Osteocyte (in vitro differentiated cells): ENCODE measurements around the gene DYRK1A. TPM values are rescaled to one million over a fixed set of nuclear protein-coding genes. Genes with fewer than 3 reads are reported as not detected.
A peak's percentile ranks its signal among the peaks of the same experiment; 100 is the strongest.

ENCODE experiments used
- DNase-seq: peaks from one replicate; pipeline ENCODE4 v3.0.0; 2021; ENCODE audit warnings: mixed read lengths; ENCODE audit not compliant: unreplicated experiment; ENCODE audit errors: extremely low spot score
- H3K27ac Mint-ChIP-seq: one replicate; pipeline ENCODE4 v1.8.0; 2021; ENCODE audit warnings: mild to moderate bottlenecking, mixed read lengths; ENCODE audit not compliant: unreplicated experiment
- H3K27me3 Mint-ChIP-seq: one replicate; pipeline ENCODE4 v1.8.0; 2021; ENCODE audit warnings: mixed read lengths; ENCODE audit not compliant: unreplicated experiment
- H3K36me3 Mint-ChIP-seq: one replicate; pipeline ENCODE4 v1.8.0; 2021; ENCODE audit warnings: mixed read lengths; ENCODE audit not compliant: unreplicated experiment
- H3K4me1 Mint-ChIP-seq: one replicate; pipeline ENCODE4 v1.8.0; 2021; ENCODE audit warnings: mixed read lengths; ENCODE audit not compliant: unreplicated experiment
- H3K4me3 Mint-ChIP-seq: one replicate; pipeline ENCODE4 v1.8.0; 2021; ENCODE audit warnings: mild to moderate bottlenecking, moderate library complexity, mixed read lengths; ENCODE audit not compliant: unreplicated experiment
- H3K9me3 Mint-ChIP-seq: one replicate; pipeline ENCODE4 v1.8.0; 2021; ENCODE audit warnings: mixed read lengths; ENCODE audit not compliant: unreplicated experiment
- total RNA-seq: library from RNA; stranded (reverse); gene quantifications from 2 replicates; pipeline ENCODE4 v1.2.1, GENCODE V29; 2021
- TF ChIP-seq, protein P1 (sequence below): fragments of 200-600 bp; sonication (generic); IDR thresholded peaks from 2 replicates; pipeline ENCODE4 v1.5.0; 2021; ENCODE audit warnings: antibody characterized with exemption, mild to moderate bottlenecking, moderate library complexity

The DYRK1A gene
- total RNA-seq, 1 donor from 2014 or later, result 63.2 TPM

DNA sequence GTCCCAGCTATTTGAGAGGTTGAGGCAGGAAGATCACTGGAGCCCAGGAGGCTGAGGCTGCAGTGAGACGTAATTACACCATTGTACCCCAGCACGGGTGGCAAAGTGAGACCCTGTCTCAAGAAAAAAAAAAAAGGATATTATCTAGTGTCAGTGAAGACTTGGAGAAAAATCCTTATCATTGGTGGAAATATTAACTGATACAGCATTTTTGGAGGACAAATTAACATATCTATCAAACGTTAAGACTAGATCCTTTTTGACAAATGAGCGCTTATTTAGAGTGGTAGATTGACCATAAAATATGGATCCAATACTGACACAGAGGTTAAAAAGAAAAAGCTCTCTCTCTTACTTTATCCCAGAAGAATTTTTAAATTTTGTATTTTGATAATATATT, 35.2 kb upstream of the DYRK1A start:
- TF ChIP-seq, protein P1, sequence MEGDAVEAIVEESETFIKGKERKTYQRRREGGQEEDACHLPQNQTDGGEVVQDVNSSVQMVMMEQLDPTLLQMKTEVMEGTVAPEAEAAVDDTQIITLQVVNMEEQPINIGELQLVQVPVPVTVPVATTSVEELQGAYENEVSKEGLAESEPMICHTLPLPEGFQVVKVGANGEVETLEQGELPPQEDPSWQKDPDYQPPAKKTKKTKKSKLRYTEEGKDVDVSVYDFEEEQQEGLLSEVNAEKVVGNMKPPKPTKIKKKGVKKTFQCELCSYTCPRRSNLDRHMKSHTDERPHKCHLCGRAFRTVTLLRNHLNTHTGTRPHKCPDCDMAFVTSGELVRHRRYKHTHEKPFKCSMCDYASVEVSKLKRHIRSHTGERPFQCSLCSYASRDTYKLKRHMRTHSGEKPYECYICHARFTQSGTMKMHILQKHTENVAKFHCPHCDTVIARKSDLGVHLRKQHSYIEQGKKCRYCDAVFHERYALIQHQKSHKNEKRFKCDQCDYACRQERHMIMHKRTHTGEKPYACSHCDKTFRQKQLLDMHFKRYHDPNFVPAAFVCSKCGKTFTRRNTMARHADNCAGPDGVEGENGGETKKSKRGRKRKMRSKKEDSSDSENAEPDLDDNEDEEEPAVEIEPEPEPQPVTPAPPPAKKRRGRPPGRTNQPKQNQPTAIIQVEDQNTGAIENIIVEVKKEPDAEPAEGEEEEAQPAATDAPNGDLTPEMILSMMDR, result no peak

DNA sequence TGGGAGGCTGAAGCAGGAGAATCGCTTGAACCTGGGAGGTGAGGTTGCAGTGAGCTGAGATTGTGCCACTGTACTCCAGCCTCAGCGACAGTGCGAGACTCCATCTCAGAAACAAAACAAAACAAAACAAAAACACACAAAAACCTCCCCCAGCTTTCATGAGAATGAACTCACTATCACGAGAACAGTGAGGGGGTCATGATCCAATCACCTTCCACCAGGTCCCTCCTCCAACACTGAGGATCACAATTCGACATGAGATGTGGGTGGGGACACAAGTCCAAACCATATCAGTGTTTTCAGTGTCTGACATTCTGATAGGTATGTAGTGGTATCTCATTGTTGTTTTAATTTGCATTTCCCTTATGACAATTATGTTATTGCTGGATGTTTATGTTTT, 31.5 kb upstream of the DYRK1A start:
- TF ChIP-seq, protein P1, result no peak
- Mint-ChIP-seq H3K4me1 (peaks cover 22% of the 10 kb centered on the region), H3K9me3 (no peaks in the 10 kb centered on the region)

More for the DNA sequence above, 35.2 kb upstream of the DYRK1A start:
- no peaks in the 10 kb centered on the region for H3K9me3 Mint-ChIP-seq
- no peaks in the 10 kb centered on the region for H3K4me1 Mint-ChIP-seq
- H3K27me3 Mint-ChIP-seq, result no peaks in the 10 kb centered on the region
- H3K27ac Mint-ChIP-seq, result no peak overlapping the region
- no peaks in the 10 kb centered on the region for H3K36me3 Mint-ChIP-seq
- no peak overlapping the region for H3K4me3 Mint-ChIP-seq
- DNase-seq, result no peak

DNA sequence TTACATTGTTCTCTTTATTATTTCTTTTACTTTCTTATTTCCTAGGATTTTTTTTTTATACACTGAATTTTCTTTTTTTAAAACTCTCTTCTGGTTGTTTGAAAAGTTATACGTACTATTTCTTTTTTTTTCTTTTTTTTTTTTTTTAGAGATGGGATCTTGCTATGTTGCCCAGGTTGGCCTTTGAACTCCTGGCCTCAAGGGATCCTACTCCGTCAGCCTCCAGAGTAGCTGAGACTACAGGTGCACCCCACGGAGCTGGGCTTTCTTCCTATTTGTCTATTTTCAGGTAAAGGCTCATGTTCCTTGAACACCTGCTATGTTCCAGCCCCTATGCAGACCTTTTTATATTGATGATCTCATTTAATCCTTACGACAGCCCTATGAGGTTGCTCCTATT, 29.4 kb upstream of the DYRK1A start:
- no peaks in the 10 kb centered on the region for H3K9me3 Mint-ChIP-seq
- TF ChIP-seq, protein P1, result no peak
- H3K4me1 Mint-ChIP-seq, result peaks cover 36% of the 10 kb centered on the region
- no peak for DNase-seq
- H3K27ac Mint-ChIP-seq, result no peak overlapping the region
- no peaks in the 10 kb centered on the region for H3K27me3 Mint-ChIP-seq
- no peaks in the 10 kb centered on the region for H3K36me3 Mint-ChIP-seq
- H3K4me3 Mint-ChIP-seq, result no peak overlapping the region

More for the DNA sequence above, 31.5 kb upstream of the DYRK1A start:
- Mint-ChIP-seq H3K36me3 (no peaks in the 10 kb centered on the region), H3K27me3 (no peaks in the 10 kb centered on the region), H3K27ac (no peak overlapping the region), H3K4me3 (no peak overlapping the region)
- no peak for DNase-seq

DNA sequence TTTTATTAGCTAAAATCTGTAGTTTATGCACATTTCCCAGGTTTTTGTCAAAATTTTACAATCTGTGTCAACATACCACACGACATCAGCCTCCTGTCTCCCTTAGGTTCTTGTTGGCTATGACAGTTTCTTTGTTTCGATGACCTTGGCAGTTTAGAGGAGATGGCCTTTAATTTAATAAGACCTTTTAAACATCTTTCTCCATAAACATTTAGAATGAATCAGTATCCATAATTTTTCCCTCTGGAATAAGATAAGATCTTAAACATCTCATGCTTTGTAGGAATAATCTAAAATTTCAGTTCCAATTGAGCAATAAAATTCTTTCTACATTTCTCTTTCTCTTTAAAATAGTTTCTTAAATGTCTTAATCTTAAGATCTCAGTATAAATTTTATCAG, 28.7 kb upstream of the DYRK1A start:
- Mint-ChIP-seq H3K4me1 (peaks cover 36% of the 10 kb centered on the region), H3K27ac (peak overlapping the region; percentile 98), H3K36me3 (no peaks in the 10 kb centered on the region), H3K27me3 (no peaks in the 10 kb centered on the region), H3K9me3 (no peaks in the 10 kb centered on the region), H3K4me3 (no peak overlapping the region)
- no peak for DNase-seq
- TF ChIP-seq, protein P1, result no peak

DNA sequence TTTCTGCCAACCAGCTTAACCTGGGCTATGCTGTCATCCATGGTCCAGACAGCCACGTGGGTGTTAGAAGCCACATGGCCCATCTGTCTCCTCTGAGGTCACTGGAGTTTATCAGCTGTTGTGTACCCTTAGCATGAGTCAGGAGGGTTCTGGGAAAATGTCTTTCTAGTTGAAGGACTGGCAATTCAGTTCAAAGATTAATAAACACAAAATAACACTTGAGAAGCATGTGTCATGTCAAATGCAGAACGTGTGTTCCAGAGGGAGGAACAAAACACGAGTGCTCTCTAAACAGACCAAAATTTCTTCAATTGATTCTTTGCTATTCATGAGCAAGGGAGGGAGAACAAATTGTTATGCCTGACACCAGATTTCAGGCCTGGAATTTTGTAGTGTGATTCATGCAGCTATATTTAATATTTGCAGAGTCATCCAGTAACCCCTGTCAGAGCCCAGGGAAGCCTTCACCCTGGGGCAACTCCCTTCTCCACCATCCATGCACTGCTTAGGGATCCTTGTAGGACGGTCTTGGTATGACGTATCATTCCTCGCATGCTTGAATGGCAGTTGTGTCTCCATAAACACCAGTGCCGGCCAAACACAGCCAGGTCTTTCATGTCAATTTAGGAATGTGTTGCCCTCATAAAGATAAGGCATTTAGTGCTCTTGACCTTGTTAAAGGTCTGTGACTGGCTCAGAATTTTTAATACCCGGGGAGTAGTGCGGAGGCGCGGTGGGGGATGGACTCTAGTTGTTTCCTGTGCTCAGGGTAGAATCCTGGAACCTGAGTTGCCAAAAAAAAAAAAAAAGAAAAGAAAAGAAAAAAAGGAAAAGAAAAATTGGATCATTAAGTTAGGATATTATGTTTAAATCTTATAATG, 27.7 kb upstream of the DYRK1A start:
- TF ChIP-seq, protein P1, result no peak
- Mint-ChIP-seq H3K9me3 (no peaks in the 10 kb centered on the region), H3K4me1 (peaks cover 36% of the 10 kb centered on the region), H3K27me3 (no peaks in the 10 kb centered on the region), H3K36me3 (no peaks in the 10 kb centered on the region), H3K4me3 (peak overlapping the region; percentile 67), H3K27ac (peak overlapping the region; percentile 98)
- DNase-seq, result peak; percentile 89
